22Rv1 (cell line): ENCODE measurements around the gene FCHSD2.

Source experiments
- H3K27ac ChIP-seq: fragments of 450-650 bp; 2 replicates; pipeline ENCODE4 v1.5.1; 2017
- ZFX ChIP-seq: fragments of 450-650 bp; IDR thresholded peaks from 2 replicates; pipeline ENCODE4 v1.6.1; 2017; ENCODE audit warnings: antibody characterized with exemption, borderline replicate concordance
- TF ChIP-seq, protein P1 (sequence below): fragments of 450-650 bp; IDR thresholded peaks from 2 replicates; pipeline ENCODE4 v1.5.1; 2017; ENCODE audit warnings: mild to moderate bottlenecking

Gene FCHSD2

GRCh38 chr11:73177778-73178539, 35.8 kb upstream of the FCHSD2 start:
- H3K27ac ChIP-seq = no peak overlapping the region
- no peak for TF ChIP-seq ZFX
- TF ChIP-seq, protein P1, sequence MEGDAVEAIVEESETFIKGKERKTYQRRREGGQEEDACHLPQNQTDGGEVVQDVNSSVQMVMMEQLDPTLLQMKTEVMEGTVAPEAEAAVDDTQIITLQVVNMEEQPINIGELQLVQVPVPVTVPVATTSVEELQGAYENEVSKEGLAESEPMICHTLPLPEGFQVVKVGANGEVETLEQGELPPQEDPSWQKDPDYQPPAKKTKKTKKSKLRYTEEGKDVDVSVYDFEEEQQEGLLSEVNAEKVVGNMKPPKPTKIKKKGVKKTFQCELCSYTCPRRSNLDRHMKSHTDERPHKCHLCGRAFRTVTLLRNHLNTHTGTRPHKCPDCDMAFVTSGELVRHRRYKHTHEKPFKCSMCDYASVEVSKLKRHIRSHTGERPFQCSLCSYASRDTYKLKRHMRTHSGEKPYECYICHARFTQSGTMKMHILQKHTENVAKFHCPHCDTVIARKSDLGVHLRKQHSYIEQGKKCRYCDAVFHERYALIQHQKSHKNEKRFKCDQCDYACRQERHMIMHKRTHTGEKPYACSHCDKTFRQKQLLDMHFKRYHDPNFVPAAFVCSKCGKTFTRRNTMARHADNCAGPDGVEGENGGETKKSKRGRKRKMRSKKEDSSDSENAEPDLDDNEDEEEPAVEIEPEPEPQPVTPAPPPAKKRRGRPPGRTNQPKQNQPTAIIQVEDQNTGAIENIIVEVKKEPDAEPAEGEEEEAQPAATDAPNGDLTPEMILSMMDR = peak; percentile 65

DNA sequence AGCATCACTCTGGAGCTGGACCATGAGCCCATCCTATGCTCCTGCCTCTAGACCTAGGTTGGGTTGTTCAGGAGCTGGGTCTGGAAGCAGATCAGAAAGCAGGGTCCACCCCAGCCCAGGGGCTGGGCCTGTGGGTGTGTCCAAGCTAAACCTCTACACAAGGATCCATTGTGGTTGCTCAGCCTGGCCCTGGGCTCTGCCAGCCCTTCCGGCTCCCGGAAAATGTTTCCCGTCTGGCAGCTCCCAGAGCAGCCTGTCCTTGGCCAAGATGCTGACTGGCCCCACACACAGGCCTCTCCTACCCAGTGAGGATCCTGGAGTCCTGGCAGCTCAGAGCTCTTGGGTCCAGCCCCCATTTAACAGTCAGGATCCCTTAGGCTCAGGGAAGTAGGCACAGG, 35.3 kb upstream of the FCHSD2 start:
- no peak for TF ChIP-seq ZFX
- TF ChIP-seq, protein P1 = no peak
- H3K27ac ChIP-seq = no peak overlapping the region

GRCh38 chr11:73176874-73177155, 34.7 kb upstream of the FCHSD2 start:
- TF ChIP-seq, protein P1 = no peak
- TF ChIP-seq ZFX = no peak
- H3K27ac ChIP-seq = no peak overlapping the region

DNA sequence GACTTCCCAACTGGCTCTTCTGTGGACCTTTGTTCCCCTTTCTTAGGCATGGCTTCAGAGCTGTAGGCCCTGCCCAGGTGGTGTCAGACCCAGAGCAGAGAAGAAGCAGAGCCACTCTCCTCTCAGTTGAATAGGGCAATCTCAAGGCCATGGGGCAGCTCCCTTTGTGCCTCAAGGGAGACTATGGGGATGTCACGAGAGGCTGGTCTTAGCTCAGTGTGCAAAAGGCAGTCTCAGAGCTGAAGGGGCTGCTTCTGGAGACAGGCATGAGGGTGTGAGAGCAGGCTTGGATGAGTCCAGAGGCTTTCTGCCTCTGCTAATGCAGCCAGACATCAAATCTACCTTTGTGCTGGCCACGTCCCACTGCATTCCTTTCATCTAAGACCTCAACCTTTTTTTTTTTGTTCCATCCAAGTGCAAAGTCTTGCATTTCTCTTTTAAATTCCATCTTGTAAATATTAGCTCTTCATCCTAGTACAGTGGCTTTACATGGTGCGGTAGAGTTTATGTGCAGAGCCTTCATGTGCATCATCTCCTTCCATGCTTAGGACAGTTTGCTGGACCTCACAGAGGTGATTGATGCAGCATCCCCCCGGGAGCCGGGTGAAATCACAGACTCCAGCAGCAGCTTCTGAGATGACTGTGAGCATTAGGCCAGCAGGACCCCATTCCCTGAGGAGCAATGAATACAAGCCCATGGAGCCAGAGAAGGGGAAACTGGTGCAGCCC, 34.2 kb upstream of the FCHSD2 start:
- no peak overlapping the region for H3K27ac ChIP-seq
- TF ChIP-seq, protein P1 = no peak
- TF ChIP-seq ZFX = no peak

DNA sequence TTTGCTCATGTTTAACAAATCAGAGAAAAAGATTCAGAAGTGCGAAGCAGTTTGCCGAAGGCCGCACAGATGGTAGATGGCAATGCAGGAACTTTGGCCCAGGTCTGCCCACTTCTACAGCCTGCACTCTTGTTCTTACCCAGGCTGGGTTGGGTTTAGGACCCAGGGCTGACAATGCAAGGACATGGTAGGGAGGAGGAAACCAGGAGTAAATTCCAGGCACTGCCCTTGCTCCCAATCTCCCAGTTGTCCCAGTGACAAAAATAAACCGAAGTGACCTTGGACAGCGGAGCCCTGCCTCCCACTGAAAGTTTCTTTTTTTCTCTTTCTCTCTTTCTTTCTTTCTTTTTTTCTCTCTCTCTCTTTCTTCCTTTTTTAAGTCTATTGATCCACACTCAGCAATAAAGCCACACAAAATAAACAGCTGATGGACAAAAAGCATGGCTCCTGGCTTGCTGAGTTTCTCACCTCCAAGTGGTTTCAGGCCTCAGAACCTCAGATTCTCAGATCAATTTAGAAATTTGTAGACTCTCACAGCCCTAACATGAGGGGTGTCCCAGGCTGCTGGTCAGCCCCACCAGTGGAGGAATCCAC, 33.5 kb upstream of the FCHSD2 start:
- TF ChIP-seq, protein P1 = no peak
- no peak for TF ChIP-seq ZFX
- H3K27ac ChIP-seq = no peak overlapping the region

GRCh38 chr11:73174495-73174791, 32.3 kb upstream of the FCHSD2 start:
- TF ChIP-seq, protein P1 = no peak
- no peak for TF ChIP-seq ZFX
- no peak overlapping the region for H3K27ac ChIP-seq
